Astrocyte (in vitro differentiated cells and primary cell): ENCODE data around the gene CDC37L1.

Experiments
- CTCF ChIP-seq: IDR thresholded peaks from 2 replicates; pipeline ENCODE4 v1.5.1; 2011; ENCODE audit warnings: low read depth, mild to moderate bottlenecking, inconsistent platforms, low read length, moderate library complexity; ENCODE audit not compliant: insufficient read depth
- EZH2 ChIP-seq: IDR thresholded peaks from 2 replicates; pipeline ENCODE4 v1.6.1; 2012; ENCODE audit warnings: mild to moderate bottlenecking, low read length, inconsistent platforms; ENCODE audit not compliant: insufficient read depth

- TF ChIP-seq CTCF, result no peak
- no peak for TF ChIP-seq EZH2
These were observed 63.9 kb downstream of the CDC37L1 start for GRCh38 chr9:4743131-4743875.
